IPS DF 4.7 (cell line): ENCODE data around the gene ARAP2.

ENCODE experiments used
- DNase-seq: peaks from one replicate; pipeline ENCODE4 v3.0.0-alpha.2; 2013; ENCODE audit warnings: low spot score; ENCODE audit errors: extremely low read depth

ARAP2 gene

GRCh38 chr4:36264207-36264826 lies 20.0 kb upstream of the ARAP2 start:
- DNase-seq: no peak

GRCh38 chr4:36260731-36261130 lies 16.4 kb upstream of the ARAP2 start:
- no peak for DNase-seq

GRCh38 chr4:36256398-36256891 lies 12.1 kb upstream of the ARAP2 start:
- DNase-seq: no peak

- DNase-seq: no peak
These were observed 11.3 kb upstream of the ARAP2 start for GRCh38 chr4:36255577-36255976.

DNA sequence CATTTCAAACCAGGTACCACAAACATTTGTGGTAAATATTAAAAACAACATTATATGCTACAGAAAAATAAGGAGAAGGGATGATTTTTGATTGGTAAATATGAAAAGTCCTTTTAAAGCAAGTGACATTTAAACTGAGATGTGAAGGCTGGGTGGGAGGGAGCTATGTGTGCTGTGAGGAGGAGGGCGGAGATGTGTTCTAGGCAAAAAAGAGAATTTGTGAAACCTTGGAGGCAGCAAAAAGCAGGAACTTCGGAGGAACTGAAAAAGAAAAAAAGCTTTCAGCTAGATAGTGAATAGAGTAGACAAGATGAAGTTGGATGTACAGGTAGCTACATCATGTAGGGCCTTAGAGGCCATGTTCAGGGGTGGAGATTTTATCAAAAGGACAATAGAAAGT lies 10.1 kb upstream of the ARAP2 start:
- no peak for DNase-seq

DNA sequence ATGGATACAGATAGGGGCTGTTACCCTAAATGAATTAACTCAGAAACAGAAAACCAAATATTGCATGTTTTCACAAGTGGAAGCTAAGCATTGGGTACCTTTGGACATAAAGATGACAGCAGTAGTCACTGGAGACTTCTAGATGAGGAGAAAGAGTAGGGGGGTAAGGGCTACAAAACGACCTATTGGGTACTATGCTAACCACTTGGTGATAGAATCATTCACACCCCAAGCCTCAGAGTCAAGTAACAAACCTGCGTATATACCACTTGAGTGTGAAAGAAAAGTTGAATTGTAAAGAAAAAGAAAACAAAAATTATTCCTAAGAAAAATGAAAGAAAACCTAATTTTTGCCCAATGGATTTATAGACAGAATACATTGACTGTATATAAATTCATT lies 7.7 kb upstream of the ARAP2 start:
- no peak for DNase-seq

DNA sequence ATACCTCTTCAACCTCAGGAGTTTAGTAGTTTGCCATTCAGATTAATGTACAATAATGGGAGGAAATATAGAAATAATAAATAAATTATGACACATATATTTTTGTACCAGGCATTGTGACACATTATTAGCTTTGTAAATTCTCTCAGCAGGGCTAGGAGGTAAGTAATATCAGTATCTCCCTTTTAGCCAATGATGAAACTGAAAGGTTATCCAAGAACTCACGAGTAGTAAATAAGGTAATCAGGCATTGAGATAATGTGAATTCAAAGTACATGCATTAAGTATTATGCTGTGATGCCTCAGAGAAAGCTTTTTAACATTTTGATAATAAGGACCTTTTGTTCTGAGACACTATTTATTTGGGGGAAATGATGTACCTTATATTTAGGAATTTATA lies 5.3 kb upstream of the ARAP2 start:
- no peak for DNase-seq

GRCh38 chr4:36243355-36244256 lies 708 bp downstream of the ARAP2 start:
- DNase-seq: no peak

DNA sequence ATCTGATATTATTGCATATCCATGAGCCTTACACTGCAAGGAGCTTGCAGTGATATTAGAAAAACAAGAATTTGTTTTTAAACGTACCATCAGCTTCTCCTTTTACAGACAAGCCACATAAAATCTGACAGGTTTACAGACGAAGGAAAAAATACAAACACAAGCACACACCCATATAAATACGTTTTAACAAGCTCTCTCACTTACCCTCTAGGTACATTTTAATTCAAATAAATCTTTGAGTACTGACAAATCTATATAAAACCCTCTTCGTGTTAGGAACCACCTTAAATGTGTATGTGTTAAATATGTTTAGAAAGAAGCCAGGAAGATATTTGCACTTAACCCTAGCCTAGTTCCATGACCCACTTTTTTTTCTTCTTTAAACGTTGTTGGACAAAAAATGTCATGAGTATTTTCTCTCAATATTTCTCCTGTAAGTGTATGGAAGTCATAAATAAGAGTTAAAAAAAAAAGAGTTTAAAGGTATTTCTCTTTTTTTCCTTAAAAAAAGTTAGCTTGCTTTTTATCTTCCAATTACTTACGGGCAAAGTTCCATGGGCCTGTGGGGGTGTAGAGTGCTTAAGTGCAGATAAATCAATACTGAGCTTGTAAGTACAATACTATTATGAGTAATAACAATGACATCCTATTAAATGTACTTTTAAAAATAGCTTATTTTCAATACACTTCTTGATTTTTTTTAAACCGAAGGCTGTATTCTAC lies 1.5 kb downstream of the ARAP2 start:
- no peak for DNase-seq

DNA sequence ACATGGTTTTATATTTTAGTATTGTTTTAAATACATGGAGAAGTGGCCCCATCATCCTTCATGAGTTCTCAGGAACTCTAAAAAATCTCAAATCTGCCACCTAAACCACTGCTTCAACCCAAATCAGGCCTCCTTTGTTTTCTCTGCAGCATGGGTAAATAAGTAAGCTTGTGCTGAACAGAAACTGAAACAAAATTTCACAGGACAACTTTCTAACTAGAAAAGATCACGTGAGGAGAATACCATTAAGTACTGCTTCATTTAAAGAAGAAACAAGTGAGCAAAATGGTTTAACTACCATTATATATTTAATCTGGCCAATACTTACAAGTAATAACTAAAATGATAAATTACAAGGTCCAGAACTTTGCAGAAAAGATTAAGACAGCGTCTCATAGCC lies 2.5 kb downstream of the ARAP2 start:
- DNase-seq: no peak

GRCh38 chr4:36237366-36238313 lies 6.7 kb downstream of the ARAP2 start:
- DNase-seq: no peak

DNA sequence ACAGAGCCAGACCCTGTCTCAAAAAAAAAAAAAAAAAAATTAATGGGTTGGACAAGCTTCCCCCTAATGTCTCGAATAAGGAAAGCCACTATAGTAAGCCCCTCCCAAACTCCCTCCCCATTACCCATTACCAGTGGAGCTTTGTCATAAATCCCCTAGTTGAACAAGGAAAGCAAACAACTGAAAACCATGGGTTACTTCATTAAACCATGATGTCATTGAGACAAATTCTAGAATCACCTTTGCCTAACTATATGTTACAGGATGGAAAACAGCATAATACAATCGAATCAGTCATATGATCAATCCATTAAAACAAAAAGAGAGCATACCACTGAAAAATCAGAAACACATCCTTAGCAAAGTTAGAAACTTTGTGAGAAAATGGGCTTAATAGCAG lies 8.2 kb downstream of the ARAP2 start:
- no peak for DNase-seq

- DNase-seq: no peak
These were observed 9.0 kb downstream of the ARAP2 start for GRCh38 chr4:36235306-36235705.

DNA sequence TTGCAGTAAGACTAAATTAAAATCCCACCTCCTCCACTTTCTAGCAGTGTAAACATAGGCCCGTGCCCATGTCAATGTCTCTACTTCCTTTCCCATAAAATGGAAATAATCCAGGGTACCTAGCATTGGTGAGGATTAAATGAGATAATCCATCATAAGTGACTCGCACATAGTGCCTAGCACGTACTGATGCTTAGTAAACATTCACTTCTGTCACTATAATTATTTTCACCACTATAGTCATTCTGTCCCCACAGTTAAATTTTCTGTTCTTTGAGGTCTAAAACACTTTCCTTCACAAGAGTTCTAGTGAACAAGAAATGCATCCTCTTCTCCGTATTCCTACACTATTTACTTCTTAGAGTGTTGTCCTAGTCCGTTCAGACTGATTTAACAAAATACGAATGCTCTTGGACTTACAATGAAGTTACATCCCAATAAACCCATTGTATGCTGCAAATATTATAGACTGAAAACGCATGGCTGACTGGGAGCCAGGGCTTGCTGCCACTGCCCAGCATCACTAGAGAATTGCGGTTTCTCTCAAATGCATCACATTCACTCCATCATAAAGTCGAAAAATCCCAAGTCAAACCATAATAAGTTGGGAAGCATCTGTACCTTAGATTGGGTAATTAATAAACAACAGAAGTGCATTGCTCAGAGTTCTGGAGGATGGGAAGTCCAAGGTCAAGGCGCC lies 10.6 kb downstream of the ARAP2 start:
- DNase-seq: no peak

DNA sequence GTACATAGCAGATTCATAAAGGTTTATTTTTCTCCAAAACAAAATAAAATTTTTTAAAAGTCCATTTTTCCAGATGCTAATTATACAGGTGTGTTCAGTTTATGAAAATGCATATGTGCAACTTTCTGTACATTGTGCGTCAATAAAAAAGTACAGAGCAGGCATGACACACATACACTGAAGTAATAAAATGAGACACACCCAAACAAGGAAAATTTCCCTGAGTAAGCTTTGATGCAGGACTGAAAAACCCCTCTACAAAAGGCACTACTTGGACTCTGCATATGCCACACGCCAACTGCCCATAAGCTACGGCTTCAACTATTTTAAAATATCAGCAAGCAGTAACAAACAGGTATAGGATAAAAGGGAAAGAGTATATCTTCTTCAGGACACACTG lies 13.8 kb downstream of the ARAP2 start:
- no peak for DNase-seq

GRCh38 chr4:36227913-36228312 lies 16.4 kb downstream of the ARAP2 start:
- no peak for DNase-seq

GRCh38 chr4:36226430-36227227 lies 17.7 kb downstream of the ARAP2 start:
- DNase-seq: no peak

GRCh38 chr4:36224972-36225903 lies 19.1 kb downstream of the ARAP2 start:
- no peak for DNase-seq
